Measurements from ENCODE around the gene PIGU. TPM values are rescaled to one million over a fixed set of nuclear protein-coding genes. Genes with fewer than 3 reads are reported as not detected.

Gene PIGU
- total and polyA plus RNA-seq, 9 of the 15 experiments (the other 6 are each of a cell fraction or from before 2014, with no cell fraction given), result 6.5 to 100 (median 28.1) TPM

DNA sequence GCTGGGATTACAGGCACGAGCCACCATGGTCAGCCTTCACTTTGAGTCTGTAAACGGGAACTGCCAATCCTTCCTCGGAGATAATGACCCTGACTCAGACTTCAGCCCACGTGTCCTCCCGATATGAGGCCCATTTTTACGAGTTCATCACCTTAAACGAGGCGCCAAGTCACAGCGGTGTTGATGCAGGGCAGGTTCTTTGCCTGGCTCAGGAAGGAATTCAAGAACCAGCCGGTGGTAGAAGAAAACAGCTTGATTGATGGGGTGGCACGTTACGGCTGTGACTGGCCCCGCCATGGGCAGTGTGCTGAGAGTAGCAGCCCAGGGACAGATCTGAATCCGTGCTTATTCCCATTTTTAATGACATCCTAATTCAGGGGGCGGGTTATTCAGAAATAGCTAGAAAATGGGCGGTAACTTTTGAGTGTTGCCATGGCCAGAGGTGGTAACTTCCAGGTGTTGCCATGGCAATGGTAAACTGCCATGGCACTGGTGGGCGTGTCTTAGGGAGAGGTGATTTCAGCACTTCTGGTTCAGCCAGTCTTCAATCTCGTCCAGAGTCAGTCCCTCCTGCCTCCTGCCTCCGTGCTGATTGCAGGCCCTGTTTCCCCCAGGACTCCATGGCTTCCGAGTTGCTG lies 127.5 kb downstream of the PIGU start (continued):
- TF ChIP-seq, protein P1, sequence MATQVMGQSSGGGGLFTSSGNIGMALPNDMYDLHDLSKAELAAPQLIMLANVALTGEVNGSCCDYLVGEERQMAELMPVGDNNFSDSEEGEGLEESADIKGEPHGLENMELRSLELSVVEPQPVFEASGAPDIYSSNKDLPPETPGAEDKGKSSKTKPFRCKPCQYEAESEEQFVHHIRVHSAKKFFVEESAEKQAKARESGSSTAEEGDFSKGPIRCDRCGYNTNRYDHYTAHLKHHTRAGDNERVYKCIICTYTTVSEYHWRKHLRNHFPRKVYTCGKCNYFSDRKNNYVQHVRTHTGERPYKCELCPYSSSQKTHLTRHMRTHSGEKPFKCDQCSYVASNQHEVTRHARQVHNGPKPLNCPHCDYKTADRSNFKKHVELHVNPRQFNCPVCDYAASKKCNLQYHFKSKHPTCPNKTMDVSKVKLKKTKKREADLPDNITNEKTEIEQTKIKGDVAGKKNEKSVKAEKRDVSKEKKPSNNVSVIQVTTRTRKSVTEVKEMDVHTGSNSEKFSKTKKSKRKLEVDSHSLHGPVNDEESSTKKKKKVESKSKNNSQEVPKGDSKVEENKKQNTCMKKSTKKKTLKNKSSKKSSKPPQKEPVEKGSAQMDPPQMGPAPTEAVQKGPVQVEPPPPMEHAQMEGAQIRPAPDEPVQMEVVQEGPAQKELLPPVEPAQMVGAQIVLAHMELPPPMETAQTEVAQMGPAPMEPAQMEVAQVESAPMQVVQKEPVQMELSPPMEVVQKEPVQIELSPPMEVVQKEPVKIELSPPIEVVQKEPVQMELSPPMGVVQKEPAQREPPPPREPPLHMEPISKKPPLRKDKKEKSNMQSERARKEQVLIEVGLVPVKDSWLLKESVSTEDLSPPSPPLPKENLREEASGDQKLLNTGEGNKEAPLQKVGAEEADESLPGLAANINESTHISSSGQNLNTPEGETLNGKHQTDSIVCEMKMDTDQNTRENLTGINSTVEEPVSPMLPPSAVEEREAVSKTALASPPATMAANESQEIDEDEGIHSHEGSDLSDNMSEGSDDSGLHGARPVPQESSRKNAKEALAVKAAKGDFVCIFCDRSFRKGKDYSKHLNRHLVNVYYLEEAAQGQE (IDR thresholded peaks at IDR 0.05; ENCODE audit: borderline replicate concordance), result no peak
- TF ChIP-seq, protein P1 (CRISPR knock-in tag; IDR thresholded peaks at IDR 0.05; ENCODE audit: low read depth), result no peak
- TF ChIP-seq MGA (IDR thresholded peaks at IDR 0.05) (peak; percentile 93), ZNF175 (CRISPR knock-in tag; IDR thresholded peaks at IDR 0.05; ENCODE audit: low read depth) (no peak), ZNF23 (CRISPR knock-in tag; IDR thresholded peaks at IDR 0.05) (no peak), ATF1 (CRISPR knock-in tag; IDR thresholded peaks at IDR 0.05) (no peak), ATF1 (tag; IDR thresholded peaks at IDR 0.05) (no peak), ZFP30 (CRISPR knock-in tag; IDR thresholded peaks at IDR 0.05; ENCODE audit: borderline replicate concordance) (no peak), NFRKB (IDR thresholded peaks at IDR 0.05; ENCODE audit: low read depth) (no peak)

All from K562 (cell line).